DND-41 (cell line): ENCODE measurements around the gene PPP1CC.

Experiments
- ATAC-seq: fragments of 200-7000 bp; cut with Tn5 transposase; 3 replicates; pipeline ENCODE4 v1.9.1; 2021; ENCODE audit warnings: low read depth; ENCODE audit not compliant: insufficient read depth
- DNase-seq: peaks from one replicate; pipeline ENCODE4 v3.0.0-alpha.2; 2020
- H2AFZ ChIP-seq: 2 replicates; pipeline ENCODE4 v1.6.0; 2012; ENCODE audit warnings: low read depth, low read length
- H3K27ac ChIP-seq: 2 replicates; pipeline ENCODE4 v1.5.1; 2012; ENCODE audit warnings: low read length, inconsistent platforms
- H3K27me3 ChIP-seq: fragments of 200-600 bp; sonication (generic); 2 replicates; pipeline ENCODE4 v1.6.0; 2012; ENCODE audit warnings: low read length, mild to moderate bottlenecking, inconsistent platforms; ENCODE audit not compliant: insufficient read depth, poor library complexity
- H3K36me3 ChIP-seq: 2 replicates; pipeline ENCODE4 v1.5.1; 2012; ENCODE audit warnings: low read length, inconsistent platforms; ENCODE audit not compliant: insufficient read depth
- H3K4me1 ChIP-seq: 2 replicates; pipeline ENCODE4 v1.5.1; 2012; ENCODE audit warnings: mild to moderate bottlenecking, low read length; ENCODE audit not compliant: insufficient read depth
- H3K4me2 ChIP-seq: 2 replicates; pipeline ENCODE4 v1.6.0; 2012; ENCODE audit warnings: mild to moderate bottlenecking, moderate library complexity, low read length, inconsistent platforms; ENCODE audit not compliant: insufficient read depth
- H3K4me3 ChIP-seq, 2 experiments: fragments of 200-600 bp in 1 of 2; shearing (Covaris generic) in 1 of 2; 2 replicates each; pipeline ENCODE4 v1.5.1; 2012 to 2016; ENCODE audit warnings: inconsistent platforms in 2 of 2, low read length in 2 of 2, mild to moderate bottlenecking in 2 of 2, low read depth in 1 of 2, moderate library complexity in 1 of 2
- H3K79me2 ChIP-seq: 2 replicates; pipeline ENCODE4 v1.6.0; 2012; ENCODE audit warnings: low read length, inconsistent platforms; ENCODE audit not compliant: insufficient read depth
- H3K9ac ChIP-seq: 2 replicates; pipeline ENCODE4 v1.6.0; 2012; ENCODE audit warnings: low read depth, mild to moderate bottlenecking, inconsistent platforms, low read length, moderate library complexity
- H3K9me3 ChIP-seq: 2 replicates; pipeline ENCODE4 v1.5.1; 2012; ENCODE audit warnings: low read length, moderate library complexity, mild to moderate bottlenecking, inconsistent platforms; ENCODE audit not compliant: insufficient read depth, severe bottlenecking
- H4K20me1 ChIP-seq: 2 replicates; pipeline ENCODE4 v1.6.0; 2012; ENCODE audit warnings: low read length; ENCODE audit not compliant: insufficient read depth
- EZH2 ChIP-seq: IDR thresholded peaks from 3 replicates; pipeline ENCODE4 v1.6.1; 2012; ENCODE audit warnings: borderline replicate concordance, low read depth, mild to moderate bottlenecking, moderate library complexity, low read length, inconsistent platforms; ENCODE audit not compliant: severe bottlenecking
- TF ChIP-seq, protein P1 (sequence below): IDR thresholded peaks from 2 replicates; pipeline ENCODE4 v1.5.1; 2012; ENCODE audit warnings: borderline replicate concordance, low read length, moderate library complexity, mild to moderate bottlenecking; ENCODE audit not compliant: poor library complexity, severe bottlenecking; ENCODE audit errors: extremely low read depth

PPP1CC gene

DNA sequence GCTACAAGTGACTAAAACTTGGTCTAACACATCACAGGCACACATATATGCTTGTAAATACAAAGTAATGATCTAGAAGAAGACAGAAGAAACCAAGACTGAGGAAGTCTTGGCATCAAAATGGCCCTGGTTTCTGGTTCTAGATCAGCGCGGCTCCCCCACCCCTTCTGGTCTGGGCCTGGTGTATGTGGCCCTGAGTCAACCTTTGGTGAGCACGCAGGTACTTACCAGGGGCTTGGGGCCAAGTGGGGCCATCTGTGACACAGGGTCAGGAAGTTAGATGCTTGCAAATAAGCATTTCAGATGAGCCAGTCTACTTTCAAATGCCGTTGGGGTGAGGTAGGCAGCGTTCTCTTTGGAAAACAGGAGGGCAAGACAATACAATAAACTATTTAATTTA lies 40.6 kb downstream of the PPP1CC start:
- Histone ChIP-seq H3K79me2 (no peaks in the 10 kb centered on the region), H3K36me3 (no peaks in the 10 kb centered on the region), H3K9ac (no peak overlapping the region), H3K27me3 (no peaks in the 10 kb centered on the region), H4K20me1 (no peaks in the 10 kb centered on the region), H3K9me3 (no peaks in the 10 kb centered on the region), H3K4me3 (no peak overlapping the region), H2AFZ (no peak overlapping the region), H3K4me2 (no peak overlapping the region), H3K4me1 (no peaks in the 10 kb centered on the region), H3K27ac (no peak overlapping the region)
- no peak for ATAC-seq
- TF ChIP-seq, protein P1, sequence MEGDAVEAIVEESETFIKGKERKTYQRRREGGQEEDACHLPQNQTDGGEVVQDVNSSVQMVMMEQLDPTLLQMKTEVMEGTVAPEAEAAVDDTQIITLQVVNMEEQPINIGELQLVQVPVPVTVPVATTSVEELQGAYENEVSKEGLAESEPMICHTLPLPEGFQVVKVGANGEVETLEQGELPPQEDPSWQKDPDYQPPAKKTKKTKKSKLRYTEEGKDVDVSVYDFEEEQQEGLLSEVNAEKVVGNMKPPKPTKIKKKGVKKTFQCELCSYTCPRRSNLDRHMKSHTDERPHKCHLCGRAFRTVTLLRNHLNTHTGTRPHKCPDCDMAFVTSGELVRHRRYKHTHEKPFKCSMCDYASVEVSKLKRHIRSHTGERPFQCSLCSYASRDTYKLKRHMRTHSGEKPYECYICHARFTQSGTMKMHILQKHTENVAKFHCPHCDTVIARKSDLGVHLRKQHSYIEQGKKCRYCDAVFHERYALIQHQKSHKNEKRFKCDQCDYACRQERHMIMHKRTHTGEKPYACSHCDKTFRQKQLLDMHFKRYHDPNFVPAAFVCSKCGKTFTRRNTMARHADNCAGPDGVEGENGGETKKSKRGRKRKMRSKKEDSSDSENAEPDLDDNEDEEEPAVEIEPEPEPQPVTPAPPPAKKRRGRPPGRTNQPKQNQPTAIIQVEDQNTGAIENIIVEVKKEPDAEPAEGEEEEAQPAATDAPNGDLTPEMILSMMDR: no peak
- TF ChIP-seq EZH2: no peak
- no peak for DNase-seq

DNA sequence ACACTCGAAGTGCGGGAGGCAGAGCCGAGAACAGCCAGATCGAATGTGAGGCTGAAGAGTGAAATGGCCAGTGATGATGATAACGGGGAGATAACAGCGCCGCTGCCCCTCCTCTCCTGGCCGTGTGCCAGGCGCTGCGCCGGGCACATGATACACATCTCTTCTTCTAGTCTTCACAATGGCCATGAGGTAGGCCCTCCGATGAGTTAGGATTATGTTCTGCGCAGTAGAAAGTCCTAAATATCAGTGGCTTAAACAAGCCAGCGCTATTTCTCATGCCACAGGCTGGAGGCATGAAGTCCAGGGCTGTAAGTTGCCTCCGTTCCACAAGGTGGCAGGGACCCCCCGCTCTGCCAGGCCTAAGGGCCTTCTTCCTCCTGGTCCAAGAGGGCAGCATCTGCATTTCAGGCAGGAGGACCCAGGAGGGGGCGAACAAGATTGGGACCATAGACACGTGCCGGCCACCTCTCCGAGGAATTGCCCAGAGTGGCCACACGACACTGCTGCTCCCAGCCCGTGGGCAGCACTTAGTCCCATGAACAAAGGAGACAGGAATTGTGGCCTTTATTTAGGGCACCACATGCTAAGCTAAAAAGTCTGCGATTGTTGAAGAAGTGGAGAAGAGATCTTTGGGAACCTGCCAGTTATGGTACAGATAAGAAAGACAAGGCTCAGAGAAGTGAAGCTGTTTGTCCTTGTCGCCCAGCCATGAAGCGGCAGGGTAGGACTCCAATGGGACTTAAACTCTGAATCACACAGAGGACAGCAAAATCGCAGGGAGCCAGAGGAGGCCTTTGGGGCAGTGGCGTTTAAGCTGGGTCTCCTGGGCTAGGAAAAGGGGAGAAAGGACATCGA lies 42.9 kb downstream of the PPP1CC start:
- Histone ChIP-seq H4K20me1 (no peaks in the 10 kb centered on the region), H3K27ac (no peak overlapping the region), H3K79me2 (no peaks in the 10 kb centered on the region), H3K36me3 (no peaks in the 10 kb centered on the region), H3K27me3 (no peaks in the 10 kb centered on the region), H2AFZ (no peak overlapping the region), H3K4me1 (no peaks in the 10 kb centered on the region), H3K4me3 (no peak overlapping the region), H3K9ac (no peak overlapping the region), H3K9me3 (no peaks in the 10 kb centered on the region), H3K4me2 (no peak overlapping the region)
- DNase-seq (no peak), ATAC-seq (no peak)
- TF ChIP-seq EZH2: no peak
- TF ChIP-seq, protein P1: peak; percentile 17

DNA sequence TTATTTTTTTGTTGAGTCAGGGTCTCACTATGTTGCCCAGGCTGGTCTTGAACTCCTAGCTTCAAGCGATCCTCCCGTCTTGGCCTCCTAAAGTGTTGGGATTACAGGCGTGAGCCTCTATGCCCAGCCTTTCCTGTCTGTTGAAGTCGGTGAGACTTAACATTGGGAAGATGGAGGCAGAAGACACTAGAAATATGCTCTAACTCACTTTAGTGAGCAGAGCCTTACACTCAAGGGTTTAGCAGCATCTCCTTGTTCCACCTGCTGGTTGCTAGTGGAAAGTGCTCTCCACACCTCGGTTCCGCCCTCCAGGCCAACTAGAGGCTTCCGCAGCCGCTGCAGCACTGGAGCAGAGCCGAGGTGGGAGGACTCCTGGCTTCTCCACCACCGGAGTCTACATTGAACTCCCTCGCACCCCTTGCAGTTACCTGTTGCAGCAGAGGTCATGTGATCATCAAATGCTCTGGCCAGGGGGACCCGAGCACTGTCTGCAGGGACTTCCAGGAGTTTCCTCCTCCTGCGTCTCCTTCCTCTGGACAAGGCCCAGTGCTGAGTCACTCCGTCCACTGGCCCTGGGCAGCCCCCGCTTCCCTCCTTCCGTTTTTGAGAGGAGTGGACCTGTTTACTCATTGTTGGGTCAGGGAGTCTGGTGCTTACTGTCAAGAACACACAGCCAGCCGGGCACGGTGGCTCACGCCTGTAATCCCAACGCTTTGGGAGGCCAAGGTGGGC lies 44.4 kb downstream of the PPP1CC start:
- Histone ChIP-seq H3K4me1 (no peaks in the 10 kb centered on the region), H3K9me3 (no peaks in the 10 kb centered on the region), H2AFZ (peak overlapping the region; percentile 3; the same call in 1 of the 2 replicates), H4K20me1 (no peaks in the 10 kb centered on the region), H3K4me2 (no peak overlapping the region), H3K79me2 (no peaks in the 10 kb centered on the region), H3K27me3 (no peaks in the 10 kb centered on the region), H3K36me3 (no peaks in the 10 kb centered on the region), H3K4me3 (no peak overlapping the region), H3K9ac (no peak overlapping the region), H3K27ac (no peak overlapping the region)
- TF ChIP-seq, protein P1: peak; percentile 71
- no peak for TF ChIP-seq EZH2
- DNase-seq: peak; percentile 53
- ATAC-seq: peak; percentile 89
